Activated T-helper 1 cell treated with Interleukin-2 at 50 U/mL for 16 hours (primary cell): Measurements from ENCODE around the gene SERTAD3.
"Not testable (repeated sequence)": the region's sequence is repeated elsewhere in the genome, so short reads cannot be mapped to it uniquely, and the experiment has no call there.

Experiments
- DNase-seq: peaks from one replicate; pipeline ENCODE4 v3.0.0-alpha.2; 2020; ENCODE audit warnings: low read depth

The SERTAD3 gene, protein sequence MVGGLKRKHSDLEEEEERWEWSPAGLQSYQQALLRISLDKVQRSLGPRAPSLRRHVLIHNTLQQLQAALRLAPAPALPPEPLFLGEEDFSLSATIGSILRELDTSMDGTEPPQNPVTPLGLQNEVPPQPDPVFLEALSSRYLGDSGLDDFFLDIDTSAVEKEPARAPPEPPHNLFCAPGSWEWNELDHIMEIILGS

DNA sequence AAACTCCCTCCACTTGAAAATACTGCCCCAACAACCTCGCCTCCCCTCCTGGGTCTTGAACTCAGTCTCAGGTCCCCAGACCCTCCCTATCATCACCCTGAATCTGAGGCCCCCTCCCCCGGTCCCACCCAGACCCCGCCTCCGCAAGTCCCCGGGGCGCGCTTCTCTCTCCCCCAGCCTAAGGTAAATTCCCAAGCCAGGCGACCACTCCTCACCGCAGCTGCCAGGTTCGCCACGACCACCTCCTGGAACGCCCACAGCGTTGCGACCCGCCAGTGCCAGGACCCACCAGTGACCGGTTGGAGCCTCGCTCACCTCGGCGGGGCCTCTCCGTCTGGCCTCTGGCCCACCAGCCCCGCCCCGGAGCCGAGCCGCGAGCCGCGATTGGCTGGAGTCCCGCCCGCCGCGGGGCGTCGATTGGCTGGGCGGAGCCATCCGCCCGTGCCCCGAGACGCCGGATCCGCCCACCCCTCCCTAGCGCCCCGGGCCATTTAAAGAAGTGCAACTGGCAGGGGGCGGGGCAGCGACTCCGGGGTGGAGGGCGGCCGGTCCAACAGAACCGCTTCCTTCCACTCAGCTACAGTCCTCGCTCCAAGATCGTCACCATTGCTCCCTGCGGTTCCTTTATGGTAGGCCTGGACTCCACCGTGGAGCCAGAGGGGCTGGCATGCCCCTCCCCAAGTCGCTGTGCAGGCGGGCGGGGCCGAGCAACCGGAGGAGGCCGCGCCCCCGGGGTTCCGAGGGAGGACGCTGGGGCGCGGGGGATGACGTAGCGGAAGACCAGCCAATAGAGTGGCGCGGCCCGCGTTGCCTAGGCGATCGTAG, at the start of gene SERTAD3:
TSS of gene SERTAD3 (minus strand) at position 336 of the 825 bp plus-strand sequence. CDS start 2,255 bp downstream, outside the sequence.
- peak; percentile 95 for DNase-seq

DNA sequence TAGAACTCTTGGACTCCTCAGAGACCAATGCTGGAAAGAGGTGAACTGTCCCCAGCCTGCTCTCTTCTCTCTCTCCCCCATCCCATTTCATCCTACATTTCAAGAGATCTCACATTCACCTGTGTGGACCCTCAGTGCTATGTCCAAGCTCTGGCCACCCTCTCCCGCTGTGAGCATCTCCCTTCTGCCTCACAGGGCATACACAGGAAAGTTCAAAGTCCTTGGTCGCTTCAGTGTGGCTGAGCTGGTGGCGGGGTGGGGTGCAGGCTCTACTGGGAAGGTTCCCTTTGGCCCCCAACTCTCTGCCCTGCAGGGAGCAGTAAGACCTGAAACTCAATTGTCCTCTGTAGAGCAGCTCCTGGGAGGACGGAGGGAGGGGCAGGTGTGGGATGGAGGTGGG, 49.6 kb upstream of the SERTAD3 start:
- no peak for DNase-seq

DNA sequence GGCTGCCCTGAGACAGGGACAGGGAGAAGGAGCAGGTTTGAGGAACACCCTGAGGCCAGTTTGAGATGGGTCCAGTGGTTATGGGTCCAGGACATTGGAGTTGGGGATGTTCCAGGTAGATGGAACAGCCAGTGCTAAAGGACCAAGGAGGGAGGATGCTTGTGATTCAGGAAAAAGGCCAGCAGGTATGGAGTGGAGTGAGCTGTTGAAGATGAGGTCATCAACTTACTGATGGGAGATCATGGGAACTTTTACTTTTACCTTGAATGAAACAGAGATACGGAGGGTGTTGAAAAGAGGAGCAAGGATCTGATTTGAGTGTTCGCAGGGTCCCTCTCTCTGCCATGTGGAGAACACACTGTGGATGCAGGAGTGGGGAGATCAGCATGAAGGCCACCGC, 48.1 kb upstream of the SERTAD3 start:
- no peak for DNase-seq

DNA sequence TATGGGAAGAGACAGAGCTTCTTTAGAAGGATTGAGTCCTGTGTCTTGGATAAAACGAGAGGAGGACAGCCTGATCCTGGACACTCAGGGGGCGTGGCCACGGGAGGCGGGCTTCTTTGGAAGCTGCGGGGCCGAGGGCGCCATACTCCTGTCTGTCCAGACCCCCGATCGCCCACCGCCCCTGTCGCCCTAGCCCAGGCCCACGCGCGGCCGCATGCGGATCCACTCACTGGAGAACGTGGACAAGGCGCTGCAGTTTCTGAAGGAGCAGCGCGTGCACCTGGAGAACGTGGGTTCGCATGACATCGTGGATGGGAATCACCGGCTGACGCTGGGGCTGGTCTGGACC, 45.7 kb upstream of the SERTAD3 start:
- no peak for DNase-seq

DNA sequence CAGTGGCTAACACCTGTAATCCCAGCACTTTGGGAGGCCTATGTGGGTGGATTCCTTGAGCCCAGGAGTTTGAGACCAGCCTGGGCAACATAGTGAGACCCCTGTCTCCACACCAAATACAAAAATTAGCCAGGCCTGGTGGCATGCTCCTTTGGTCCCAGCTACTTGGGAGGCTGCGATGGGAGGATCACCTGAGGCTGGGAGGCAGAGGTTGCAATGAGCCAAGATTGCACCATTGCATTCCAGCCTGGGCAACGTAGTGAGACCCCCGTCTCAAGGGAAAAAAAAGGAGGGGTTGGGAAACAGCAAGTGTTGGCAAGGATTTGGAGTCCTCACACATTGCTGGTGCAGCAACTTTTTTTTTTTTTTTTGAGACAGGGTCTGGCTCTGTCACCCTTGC, 41.9 kb upstream of the SERTAD3 start:
- no peak for DNase-seq

DNA sequence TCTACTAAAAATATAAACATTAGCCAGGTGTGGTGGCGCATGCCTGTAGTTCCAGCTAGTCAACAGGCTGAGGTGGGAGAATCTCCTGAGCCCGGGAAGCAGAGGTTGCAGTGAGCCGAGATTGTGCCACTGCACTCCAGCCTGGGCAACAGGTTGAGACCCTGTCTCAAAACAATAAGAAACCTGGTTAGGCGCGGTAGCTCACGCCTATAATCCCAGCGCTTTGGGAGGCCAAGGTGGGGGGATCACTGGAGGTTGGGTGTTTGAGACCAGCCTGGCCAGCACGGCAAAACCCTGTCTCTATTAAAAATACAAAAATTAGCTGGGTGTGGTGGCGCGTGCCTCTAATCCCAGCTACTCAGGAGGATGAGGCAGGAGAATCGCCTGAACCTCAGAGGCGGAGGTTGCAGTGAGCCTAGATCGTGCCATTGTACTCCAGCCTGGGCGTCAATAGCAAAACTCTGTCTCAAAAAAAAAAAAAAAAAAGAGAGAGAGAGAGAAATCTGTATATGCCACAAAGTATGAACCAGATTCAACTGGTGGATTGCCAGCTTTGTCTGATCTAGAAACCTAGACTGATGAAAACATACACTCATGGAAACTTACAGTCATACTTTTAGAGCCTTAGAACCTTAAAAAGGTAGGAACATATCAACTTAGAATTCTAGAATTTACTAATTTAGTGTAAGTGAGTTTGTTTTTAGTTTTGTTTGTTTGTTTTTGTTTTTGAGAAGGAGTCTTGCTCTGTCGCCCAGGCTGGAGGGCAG, 31.9 kb upstream of the SERTAD3 start:
- not testable (repeated sequence) for DNase-seq

DNA sequence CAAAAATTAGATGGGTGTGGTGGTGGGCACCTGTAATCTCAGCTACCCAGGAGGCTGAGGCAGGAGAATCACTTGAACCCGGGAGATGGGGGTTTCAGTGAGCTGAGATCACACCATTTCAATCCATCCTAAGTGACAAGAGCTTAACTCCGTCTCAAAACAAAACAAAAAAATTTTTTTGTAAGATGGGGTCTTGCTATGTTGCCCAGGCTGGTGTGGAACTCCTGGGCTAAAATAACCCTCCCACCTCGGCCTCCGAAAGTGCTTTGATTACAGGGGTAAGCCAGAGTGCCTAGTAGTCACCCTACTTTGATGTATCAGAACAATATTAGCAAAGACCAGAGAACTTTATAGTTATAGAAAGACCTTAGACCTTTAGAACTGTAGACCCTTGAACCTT, 30.6 kb upstream of the SERTAD3 start:
- DNase-seq: no peak

DNA sequence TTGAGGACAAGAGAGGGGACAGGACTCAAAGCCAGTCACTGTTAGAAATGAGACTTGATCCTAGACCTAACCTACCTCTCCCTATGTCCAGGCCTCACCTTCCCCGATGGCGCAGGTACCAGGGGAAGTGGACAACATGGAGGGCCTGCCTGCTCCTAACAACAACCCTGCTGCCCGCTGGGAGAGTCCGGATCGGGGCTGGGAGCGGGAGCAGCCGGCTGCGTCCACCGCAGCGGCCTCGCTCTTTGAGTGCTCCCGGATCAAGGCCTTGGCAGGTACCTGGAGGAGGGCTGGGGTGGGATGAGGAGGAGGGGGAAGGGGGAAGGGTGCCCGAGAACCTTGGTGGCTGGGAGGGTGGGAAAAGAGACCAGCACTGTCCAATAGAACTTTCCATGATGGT, 28.4 kb upstream of the SERTAD3 start:
- no peak for DNase-seq

DNA sequence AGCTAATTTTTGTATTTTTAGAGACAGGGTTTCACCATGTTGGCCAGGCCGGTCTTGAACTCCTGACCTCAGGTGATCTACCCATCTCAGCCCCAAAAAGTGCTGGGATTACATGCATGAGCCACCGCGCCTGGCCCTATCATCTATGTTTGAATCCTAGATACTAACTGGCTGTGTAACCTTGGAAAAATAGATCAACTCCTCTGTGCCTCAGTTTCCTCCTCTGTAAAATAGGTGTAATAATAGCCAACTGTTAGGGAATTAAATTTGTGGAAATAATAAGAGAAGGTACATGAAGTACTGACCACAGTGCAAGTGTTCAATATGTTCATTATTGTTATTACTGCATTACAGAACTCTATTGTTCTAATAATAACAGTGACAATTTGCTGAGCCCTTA, 27.0 kb upstream of the SERTAD3 start:
- DNase-seq: no peak

DNA sequence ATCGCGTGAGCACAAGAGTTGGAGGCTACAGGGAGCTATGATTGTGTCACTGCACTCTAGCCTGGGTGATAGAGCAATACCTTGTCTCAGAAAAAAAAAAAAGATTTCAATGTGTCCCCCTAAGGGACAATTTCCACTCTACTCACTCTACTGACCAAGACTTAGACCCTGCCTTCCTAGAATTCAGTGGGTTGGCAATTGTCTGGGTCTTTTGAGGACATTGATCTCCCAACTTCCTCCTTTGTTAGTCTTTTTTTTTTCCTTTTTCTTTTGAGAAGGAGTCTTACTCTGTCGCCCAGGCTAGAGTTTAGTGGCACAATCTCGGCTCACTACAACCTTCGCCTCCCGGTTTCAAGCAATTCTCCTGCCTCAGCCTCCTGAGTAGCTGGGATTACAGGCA, 24.9 kb upstream of the SERTAD3 start:
- no peak for DNase-seq

DNA sequence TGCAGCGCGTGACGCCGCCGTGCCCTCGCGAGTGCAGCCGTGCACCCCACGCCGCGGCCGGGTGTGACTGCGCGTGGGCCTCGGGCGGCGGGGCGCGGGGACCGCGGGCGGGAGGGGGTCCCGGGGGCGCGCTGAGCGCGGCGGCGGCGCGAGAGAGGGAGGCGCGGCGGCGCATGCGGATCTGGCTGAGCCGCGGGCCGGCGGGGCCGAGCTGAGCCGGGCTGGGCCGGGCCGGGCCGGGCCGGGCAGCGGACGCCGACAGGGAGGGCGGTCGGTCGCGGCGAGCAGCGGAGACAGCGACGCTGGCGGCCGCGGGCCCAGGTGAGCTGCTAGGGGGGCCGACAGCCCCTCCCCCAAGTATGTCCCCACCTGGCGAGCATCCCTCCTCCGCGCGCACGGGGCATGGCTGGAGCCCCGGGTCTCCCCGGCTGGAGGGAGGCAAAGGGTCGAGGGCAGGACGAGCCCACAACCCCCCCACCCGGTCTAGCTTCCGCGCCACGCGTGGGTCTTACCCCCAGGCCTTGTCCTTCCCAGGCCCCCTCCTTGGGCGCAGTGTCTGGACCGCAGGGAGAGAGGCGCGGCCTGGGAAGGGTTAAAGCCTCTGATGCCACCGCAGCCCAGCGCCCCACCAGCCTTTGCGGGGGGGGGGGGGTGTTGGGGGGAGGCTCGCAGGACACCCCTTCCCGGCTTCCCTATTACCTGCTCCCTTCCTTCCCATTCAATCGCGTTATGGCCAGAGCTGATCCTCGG, 23.0 kb upstream of the SERTAD3 start, which contains the start of gene SPTBN4:
TSS of gene SPTBN4 (plus strand) at position 17 of the 750 bp plus-strand sequence. CDS start 5,621 bp downstream, outside the sequence.
- DNase-seq: no peak

DNA sequence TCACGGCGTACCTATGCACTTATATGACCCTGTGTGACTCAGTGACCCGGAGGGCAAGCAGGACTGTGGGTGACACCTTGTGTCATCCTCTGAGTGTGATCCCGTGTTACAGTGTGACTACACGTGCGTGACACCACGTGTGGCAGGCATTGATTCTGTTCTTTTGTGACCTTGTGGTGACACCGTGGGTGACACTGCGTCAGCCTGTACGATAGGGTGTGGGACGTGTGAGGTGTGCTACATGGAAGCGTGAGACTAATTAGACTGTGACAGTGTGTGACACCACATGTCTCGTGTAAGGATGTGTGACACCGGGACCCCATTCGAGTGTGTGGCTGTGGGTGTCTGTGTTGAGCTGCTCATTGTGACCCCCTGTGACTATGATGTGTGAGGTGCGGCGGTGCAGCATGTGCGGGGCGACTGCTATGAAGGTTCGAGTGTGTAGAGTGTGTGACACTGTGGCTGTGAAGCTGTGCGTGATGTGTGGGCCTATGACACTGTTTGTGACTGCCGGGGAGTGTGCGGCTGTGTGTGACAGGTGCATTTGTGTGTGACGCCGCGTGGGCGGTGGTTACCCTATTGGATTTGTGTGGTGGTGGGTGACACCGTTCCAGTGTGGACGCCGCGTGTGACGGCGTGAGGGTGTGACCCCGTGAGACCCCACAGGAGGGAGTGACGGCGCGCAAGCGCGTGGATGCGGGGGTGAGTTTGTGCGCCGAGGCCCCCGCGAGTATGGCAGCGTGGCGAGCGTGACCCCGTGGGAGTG, 22.3 kb upstream of the SERTAD3 start:
- DNase-seq: no peak

DNA sequence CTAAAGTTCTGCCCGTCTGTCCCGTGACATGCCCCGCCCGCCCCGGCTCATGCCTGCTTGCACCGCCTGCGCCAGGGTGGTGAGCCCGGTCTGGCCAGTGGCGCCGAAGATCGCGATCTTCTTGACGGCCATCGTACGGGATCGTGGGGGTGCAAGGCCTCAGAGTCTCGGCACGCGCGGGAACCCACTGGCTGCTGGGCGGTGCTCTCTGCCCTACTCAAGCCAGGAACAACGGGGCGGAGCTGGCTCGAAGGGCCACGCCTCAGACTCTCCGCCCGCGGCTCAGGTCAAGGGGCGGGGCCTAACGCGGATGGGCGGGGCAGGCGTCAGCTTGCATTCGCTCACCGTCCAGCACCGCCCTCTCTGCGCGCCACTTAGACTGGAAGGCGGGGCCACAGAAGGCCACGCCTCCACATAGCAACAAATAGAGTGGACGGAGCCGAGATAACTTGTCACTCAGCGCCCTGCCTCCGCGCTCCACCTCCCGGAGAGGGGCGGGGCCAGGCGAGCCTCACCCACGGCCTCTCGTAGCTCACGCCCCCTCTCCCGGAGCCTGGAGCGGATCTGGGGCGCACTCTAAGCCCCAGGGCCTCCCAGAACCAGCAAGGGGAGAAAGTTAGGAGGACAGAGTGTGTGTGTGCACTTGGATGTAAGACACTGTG, 21.6 kb upstream of the SERTAD3 start, which contains the start of gene BLVRB:
TSS of gene BLVRB (minus strand) at position 189 of the 662 bp plus-strand sequence. CDS start at position 132, 57 bp downstream.
- DNase-seq: peak; percentile 99

DNA sequence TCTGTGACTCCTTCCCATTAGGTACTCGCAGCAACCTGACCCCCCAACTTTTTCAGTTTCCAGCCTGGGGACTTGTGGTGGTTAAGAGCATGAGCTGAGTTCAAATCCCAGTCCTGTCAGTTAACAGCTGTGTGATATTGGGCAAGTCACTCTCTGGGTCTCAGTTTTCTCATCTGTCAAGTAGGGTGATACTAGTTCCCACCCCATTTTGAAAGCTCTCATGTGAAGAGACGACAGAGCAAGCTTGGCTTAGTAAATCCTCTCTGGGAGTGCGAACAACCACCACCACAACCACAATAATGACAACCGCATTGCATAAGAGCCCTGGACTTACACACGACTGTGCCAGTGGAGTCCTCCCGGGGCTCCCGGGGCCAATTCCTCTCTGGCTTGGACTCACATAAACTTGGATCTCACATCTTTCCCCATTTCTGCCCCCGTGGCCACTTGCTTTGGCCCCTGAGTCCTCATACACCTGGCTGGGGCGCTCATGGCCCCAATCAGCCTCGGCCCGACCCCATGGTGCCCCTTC, 21.0 kb upstream of the SERTAD3 start:
- DNase-seq: no peak

DNA sequence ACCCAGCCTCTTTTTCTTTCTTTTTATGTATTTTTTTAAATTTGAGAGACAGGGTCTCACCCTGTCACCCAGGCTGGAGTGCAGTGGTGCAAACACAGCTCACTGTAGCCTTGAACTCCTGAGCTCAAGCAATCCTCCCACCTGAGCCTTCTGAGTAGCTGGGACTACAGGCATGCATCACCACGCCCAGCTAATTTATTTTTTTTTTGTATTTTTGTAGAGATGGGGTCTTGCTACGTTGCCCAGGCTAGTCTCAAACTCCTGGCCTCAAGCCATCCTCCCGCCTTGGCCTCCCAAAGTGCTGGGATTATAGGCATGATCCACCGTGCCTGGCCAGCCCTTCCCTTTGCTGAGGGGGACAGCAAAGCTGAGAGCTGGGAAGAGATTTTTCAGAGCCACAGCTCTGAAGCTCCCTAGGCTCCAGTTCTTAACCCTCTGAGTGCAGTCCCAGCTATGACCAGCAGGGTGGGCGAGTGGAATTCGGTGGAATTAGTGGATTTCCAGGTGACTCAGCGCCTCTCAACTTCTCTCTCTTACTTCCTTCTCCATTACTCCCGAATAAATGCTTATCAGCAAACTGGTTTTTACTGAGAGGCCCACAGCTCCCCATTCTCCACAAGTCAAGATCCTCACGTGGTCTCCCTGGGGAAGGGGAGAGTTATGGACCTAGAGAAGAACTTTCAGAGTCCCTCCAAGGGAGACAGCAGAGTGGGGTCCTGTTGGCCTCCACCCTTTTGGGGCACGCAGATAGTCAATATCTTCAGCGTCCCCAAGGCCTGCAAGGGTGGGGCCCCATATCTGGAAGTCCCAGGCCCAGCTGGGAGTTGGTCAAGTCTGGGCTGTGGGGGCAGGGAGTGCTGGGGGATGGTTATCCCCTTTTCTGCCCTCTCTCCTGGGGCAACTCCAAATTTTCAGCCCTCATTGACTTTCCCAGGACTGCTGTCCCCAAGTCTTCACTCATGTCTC, 20.2 kb upstream of the SERTAD3 start:
- peak; percentile 51 for DNase-seq

DNA sequence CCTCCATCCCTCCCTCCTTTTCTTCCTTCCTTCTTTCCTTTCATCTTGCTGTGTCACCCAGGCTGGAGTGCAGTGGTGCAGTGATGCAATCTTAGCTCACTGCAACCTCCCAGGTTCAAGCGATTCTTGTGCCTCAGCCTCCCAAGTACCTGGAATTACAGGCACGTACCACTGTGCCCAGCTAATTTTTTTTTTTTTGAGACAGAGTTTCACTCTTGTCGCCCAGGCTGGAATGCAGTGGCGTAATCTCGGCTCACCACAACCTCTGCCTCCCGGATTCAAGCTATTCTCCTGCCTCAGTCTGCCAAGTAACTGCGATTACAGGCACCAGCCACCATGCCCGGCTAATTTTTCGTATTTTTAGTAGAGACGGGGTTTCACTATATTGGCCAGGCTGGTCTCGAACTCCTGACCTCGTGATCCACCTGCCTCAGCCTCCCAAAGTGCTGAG, 19.5 kb upstream of the SERTAD3 start:
- DNase-seq: not testable (repeated sequence)

DNA sequence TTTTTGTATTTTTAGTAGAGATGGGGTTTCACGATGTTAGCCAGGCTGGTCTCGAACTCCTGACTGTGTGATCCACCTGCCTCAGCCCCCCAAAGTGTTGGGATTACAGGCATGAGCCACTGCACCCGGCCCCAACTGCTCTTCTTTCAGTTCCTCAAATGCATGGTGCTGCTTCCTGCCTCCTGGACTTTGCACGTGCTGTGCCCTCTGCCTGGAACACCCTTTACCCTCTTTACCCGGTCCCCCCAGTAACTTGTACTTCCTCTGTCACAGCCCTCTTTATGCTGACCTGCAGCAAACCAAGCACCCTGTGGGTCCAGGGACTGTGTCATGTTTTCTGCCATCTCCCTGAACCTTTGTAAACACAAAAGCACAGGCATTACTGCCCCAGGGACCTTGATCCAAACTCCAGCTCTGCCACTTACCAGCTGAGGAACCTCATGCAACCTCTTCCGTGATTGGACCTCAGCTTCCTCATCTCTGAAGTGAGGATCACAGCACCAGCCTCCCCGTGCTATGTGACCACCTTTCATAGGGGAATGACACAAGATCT, 17.6 kb upstream of the SERTAD3 start:
- DNase-seq: no peak

DNA sequence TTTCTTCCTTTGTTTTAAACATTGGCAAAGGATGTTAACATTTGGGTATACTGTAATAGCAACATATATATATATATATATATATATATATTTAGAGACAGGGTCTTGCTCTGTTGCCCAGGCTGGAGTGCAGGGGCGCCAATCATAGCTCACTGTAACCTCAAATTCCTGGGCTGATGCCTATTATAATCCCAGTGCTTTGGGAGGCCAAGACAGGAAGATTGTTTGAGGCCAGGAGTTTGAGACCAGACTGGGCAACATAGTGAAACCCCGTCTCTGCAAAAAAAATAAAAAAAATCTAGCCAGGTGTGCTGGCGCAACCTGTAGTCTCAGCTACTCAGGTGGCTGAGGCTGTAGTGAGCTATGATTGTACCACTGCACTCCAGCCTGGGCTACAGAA, 16.1 kb upstream of the SERTAD3 start:
- DNase-seq: no peak

DNA sequence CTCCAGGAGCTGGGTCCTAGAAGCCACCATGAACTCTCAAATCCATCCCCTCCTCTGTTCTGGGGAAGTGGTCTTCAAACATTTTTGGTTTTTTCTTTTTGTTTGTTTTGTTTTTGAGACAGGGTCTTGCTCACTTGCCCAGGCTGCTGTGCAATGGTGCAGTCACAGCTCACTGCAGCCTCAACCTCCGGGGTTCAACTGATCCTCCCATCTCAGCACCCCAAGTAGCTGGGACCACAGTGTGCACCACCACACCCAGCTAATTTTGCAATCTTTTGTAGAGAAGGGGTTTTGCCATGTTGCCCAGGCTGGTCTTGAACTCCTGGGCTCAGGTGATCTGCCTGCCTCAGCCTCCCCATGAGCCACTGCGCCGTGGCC, 14.5 kb upstream of the SERTAD3 start:
- DNase-seq: no peak
